NCI-H2227 (cell line): ENCODE measurements around the gene SBF1.
"Not testable (repeated sequence)": the region's sequence is repeated elsewhere in the genome, so short reads cannot be mapped to it uniquely, and the experiment has no call there.

ENCODE experiments used
- DNase-seq: peaks from one replicate; lab custom pipeline; 2025; ENCODE audit not compliant: unreplicated experiment; lab: John Stamatoyannopoulos, UW

Gene SBF1

GRCh38 chr22:50399751-50400331, 75.0 kb downstream of the SBF1 start:
- no peak for DNase-seq

GRCh38 chr22:50398831-50399648, 75.8 kb downstream of the SBF1 start:
- DNase-seq: no peak

- DNase-seq: not testable (repeated sequence)
These were observed 77.3 kb downstream of the SBF1 start for GRCh38 chr22:50397371-50398060.

- DNase-seq: no peak
These were observed 78.0 kb downstream of the SBF1 start for GRCh38 chr22:50396751-50397370.
